GM06990 (cell line): Measurements from ENCODE around the gene STK38.

Experiments used
- DNase-seq: peaks from one replicate; pipeline ENCODE4 v3.0.0-alpha.2; 2011; ENCODE audit not compliant: insufficient read length; ENCODE audit errors: extremely low read depth
- H3K27me3 ChIP-seq: replicated peaks from 2 replicates; pipeline ENCODE4 v1.6.0; 2011; ENCODE audit warnings: low read length; ENCODE audit not compliant: control insufficient read depth, insufficient read depth
- H3K36me3 ChIP-seq: 2 replicates; pipeline ENCODE4 v1.5.1; 2011; ENCODE audit warnings: low read length; ENCODE audit not compliant: control insufficient read depth, insufficient read depth
- H3K4me3 ChIP-seq: replicated peaks from 2 replicates; pipeline ENCODE4 v1.5.1; 2011; ENCODE audit warnings: low read depth, mild to moderate bottlenecking, control low read depth, low read length
- TF ChIP-seq, protein P1 (sequence below): IDR thresholded peaks from 2 replicates; pipeline ENCODE4 v1.5.1; 2011; ENCODE audit warnings: low read length, control low read depth, mild to moderate bottlenecking, inconsistent platforms; ENCODE audit not compliant: insufficient read depth, poor library complexity, severe bottlenecking

STK38 gene

GRCh38 chr6:36495086-36495485 lies 52.2 kb downstream of the STK38 start:
- Histone ChIP-seq H3K4me3 (no peak overlapping the region), H3K36me3 (peaks cover 4% of the 10 kb centered on the region), H3K27me3 (no peaks in the 10 kb centered on the region)
- TF ChIP-seq, protein P1, sequence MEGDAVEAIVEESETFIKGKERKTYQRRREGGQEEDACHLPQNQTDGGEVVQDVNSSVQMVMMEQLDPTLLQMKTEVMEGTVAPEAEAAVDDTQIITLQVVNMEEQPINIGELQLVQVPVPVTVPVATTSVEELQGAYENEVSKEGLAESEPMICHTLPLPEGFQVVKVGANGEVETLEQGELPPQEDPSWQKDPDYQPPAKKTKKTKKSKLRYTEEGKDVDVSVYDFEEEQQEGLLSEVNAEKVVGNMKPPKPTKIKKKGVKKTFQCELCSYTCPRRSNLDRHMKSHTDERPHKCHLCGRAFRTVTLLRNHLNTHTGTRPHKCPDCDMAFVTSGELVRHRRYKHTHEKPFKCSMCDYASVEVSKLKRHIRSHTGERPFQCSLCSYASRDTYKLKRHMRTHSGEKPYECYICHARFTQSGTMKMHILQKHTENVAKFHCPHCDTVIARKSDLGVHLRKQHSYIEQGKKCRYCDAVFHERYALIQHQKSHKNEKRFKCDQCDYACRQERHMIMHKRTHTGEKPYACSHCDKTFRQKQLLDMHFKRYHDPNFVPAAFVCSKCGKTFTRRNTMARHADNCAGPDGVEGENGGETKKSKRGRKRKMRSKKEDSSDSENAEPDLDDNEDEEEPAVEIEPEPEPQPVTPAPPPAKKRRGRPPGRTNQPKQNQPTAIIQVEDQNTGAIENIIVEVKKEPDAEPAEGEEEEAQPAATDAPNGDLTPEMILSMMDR = no peak
- DNase-seq = no peak

DNA sequence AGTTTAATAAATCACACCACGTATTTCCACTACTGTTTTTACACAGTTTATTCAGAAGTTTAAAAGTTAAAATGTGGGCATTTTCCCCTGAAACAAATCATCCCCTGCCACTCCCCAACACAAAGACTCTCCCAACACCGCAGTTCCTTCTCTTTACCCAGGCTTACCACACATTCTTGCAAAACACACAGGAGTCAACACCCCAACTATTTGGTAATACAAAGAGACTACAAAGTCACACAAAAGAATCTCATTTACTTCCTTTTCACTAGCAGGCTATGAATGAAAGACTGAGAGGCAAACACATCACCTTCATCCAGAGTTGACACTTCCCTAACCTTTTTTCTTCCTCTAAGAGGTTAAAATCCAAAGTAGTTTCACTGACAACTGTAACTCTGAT lies 53.4 kb downstream of the STK38 start:
- no peaks in the 10 kb centered on the region for H3K27me3 ChIP-seq
- peaks cover 4% of the 10 kb centered on the region for H3K36me3 ChIP-seq
- DNase-seq = no peak
- TF ChIP-seq, protein P1 = no peak
- H3K4me3 ChIP-seq = no peak overlapping the region

- Histone ChIP-seq H3K4me3 (no peak overlapping the region), H3K27me3 (no peaks in the 10 kb centered on the region), H3K36me3 (peaks cover 4% of the 10 kb centered on the region)
- no peak for DNase-seq
- TF ChIP-seq, protein P1 = no peak
Measured at GRCh38 chr6:36493319-36493718, 54.0 kb downstream of the STK38 start.

GRCh38 chr6:36492621-36493020 lies 54.7 kb downstream of the STK38 start:
- Histone ChIP-seq H3K27me3 (no peaks in the 10 kb centered on the region), H3K4me3 (no peak overlapping the region), H3K36me3 (peaks cover 4% of the 10 kb centered on the region)
- TF ChIP-seq, protein P1 = no peak
- DNase-seq = no peak

DNA sequence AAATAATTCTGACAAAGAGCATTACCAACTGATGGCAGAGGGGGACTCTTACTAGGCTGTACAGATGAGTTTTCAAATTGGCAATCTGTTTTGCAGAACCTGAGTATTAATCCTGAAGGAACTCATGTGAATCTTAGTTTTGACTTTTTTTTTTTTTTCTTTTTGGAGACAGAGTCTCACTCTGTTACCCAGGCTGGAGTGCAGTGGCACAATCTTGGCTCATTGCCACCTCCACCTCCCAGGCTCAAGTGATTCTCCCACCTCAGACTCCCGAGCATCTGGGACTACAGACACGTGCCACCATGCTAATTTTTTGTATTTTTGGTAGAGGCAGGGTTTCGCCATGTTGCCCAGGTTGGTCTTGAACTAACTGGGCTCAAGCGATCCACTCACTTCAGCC lies 55.2 kb downstream of the STK38 start:
- TF ChIP-seq, protein P1 = no peak
- no peak for DNase-seq
- H3K36me3 ChIP-seq = peaks cover 6% of the 10 kb centered on the region
- H3K27me3 ChIP-seq = no peaks in the 10 kb centered on the region
- no peak overlapping the region for H3K4me3 ChIP-seq

- H3K27me3 ChIP-seq = no peaks in the 10 kb centered on the region
- H3K4me3 ChIP-seq = no peak overlapping the region
- no peak for DNase-seq
- TF ChIP-seq, protein P1 = no peak
- peaks cover 10% of the 10 kb centered on the region for H3K36me3 ChIP-seq
Measured at GRCh38 chr6:36491378-36491965, 55.8 kb downstream of the STK38 start.
